Liver (tissue), 9 donors: Measurements from ENCODE around the gene SOX4. TPM values are rescaled to one million over a fixed set of nuclear protein-coding genes. Genes with fewer than 3 reads are reported as not detected.

Experiments used
- DNase-seq: peaks from one replicate; pipeline ENCODE4 v3.0.0-alpha.2; 2017; ENCODE audit warnings: low spot score
- H3K27ac ChIP-seq, 2 donors: one replicate each; pipeline ENCODE4 v1.7.0; 2013; ENCODE audit warnings: inconsistent platforms in 2 of 2, low read length in 2 of 2, control low read depth in 1 of 2, low read depth in 1 of 2, mild to moderate bottlenecking in 1 of 2
- H3K27me3 ChIP-seq, 4 donors: one replicate each; pipeline versions ENCODE4 v1.6.1 to v1.7.0; 2013; ENCODE audit warnings: low read length in 3 of 4, inconsistent platforms in 1 of 4, mild to moderate bottlenecking in 1 of 4, moderate library complexity in 1 of 4; ENCODE audit not compliant: control insufficient read depth in 4 of 4, insufficient read depth in 4 of 4
- H3K36me3 ChIP-seq, 4 donors: one replicate each; pipeline versions ENCODE4 v1.6.1 to v1.7.0; 2013; ENCODE audit warnings: low read length in 3 of 4, mild to moderate bottlenecking in 3 of 4, low read depth in 1 of 4, moderate library complexity in 1 of 4; ENCODE audit not compliant: control insufficient read depth in 4 of 4, insufficient read depth in 3 of 4
- H3K4me1 ChIP-seq, 4 donors: one replicate each; pipeline versions ENCODE4 v1.6.1 to v1.7.0; 2013; ENCODE audit warnings: low read length in 3 of 4, mild to moderate bottlenecking in 3 of 4, moderate library complexity in 1 of 4; ENCODE audit not compliant: control insufficient read depth in 4 of 4, insufficient read depth in 4 of 4
- H3K4me3 ChIP-seq, 3 donors: one replicate each; pipeline versions ENCODE4 v1.6.1 to v1.7.0; 2013; ENCODE audit warnings: low read length in 3 of 3, control low read depth in 1 of 3, low read depth in 1 of 3, mild to moderate bottlenecking in 1 of 3
- H3K9ac ChIP-seq, 2 donors: one replicate each; pipeline ENCODE4 v1.7.0; 2013; ENCODE audit warnings: low read length in 2 of 2, mild to moderate bottlenecking in 2 of 2, moderate library complexity in 2 of 2, control low read depth in 1 of 2, low read depth in 1 of 2
- H3K9me3 ChIP-seq, 4 donors: one replicate each; pipeline versions ENCODE4 v1.6.1 to v1.7.0; 2013; ENCODE audit warnings: low read length in 3 of 4; ENCODE audit not compliant: control insufficient read depth in 4 of 4
- CTCF ChIP-seq: fragments of 150-350 bp; IDR thresholded peaks from 2 replicates; pipeline ENCODE4 v1.5.1; 2017; ENCODE audit warnings: improper control_type of control experiment, low read depth, low read length; ENCODE audit not compliant: missing input control
- EGR1 ChIP-seq, 2 donors: IDR thresholded peaks; 2 replicates each; pipeline ENCODE4 v1.6.1; 2016 to 2018; ENCODE audit warnings: antibody characterized with exemption in 2 of 2, low read depth in 2 of 2
- FOXA1 ChIP-seq: IDR thresholded peaks from 2 replicates; pipeline ENCODE4 v1.6.1; 2016; ENCODE audit warnings: antibody characterized with exemption
- FOXA2 ChIP-seq: IDR thresholded peaks from 2 replicates; pipeline ENCODE4 v1.6.1; 2016; ENCODE audit warnings: antibody characterized with exemption
- GABPA ChIP-seq, 2 donors: IDR thresholded peaks in 1 of 2; conservative IDR thresholded peaks in 1 of 2; 2 replicates each; pipeline ENCODE4 v1.6.1; 2016; ENCODE audit warnings: antibody characterized with exemption in 2 of 2, mild to moderate bottlenecking in 1 of 2, moderate library complexity in 1 of 2
- HNF4A ChIP-seq, 2 donors: conservative IDR thresholded peaks; 2 replicates each; pipeline ENCODE4 v1.6.1; 2016; ENCODE audit warnings: antibody characterized with exemption in 2 of 2, mild to moderate bottlenecking in 2 of 2
- HNF4G ChIP-seq: IDR thresholded peaks from 2 replicates; pipeline ENCODE4 v1.6.1; 2016; ENCODE audit warnings: antibody characterized with exemption
- JUND ChIP-seq, 2 donors: IDR thresholded peaks; 2 replicates each; pipeline ENCODE4 v1.6.1; 2016; ENCODE audit warnings: antibody characterized with exemption in 2 of 2
- MAX ChIP-seq: IDR thresholded peaks from 2 replicates; pipeline ENCODE4 v1.6.1; 2016; ENCODE audit warnings: antibody characterized with exemption
- NR2F2 ChIP-seq: IDR thresholded peaks from 2 replicates; pipeline ENCODE4 v1.6.1; 2016; ENCODE audit warnings: antibody characterized with exemption
- RAD21 ChIP-seq, 2 donors: IDR thresholded peaks; 2 replicates each; pipeline ENCODE4 v1.6.1; 2016; ENCODE audit warnings: antibody characterized with exemption in 2 of 2, mild to moderate bottlenecking in 2 of 2
- RXRA ChIP-seq, 2 donors: IDR thresholded peaks; 2 replicates each; pipeline ENCODE4 v1.6.1; 2017 to 2018; ENCODE audit warnings: antibody characterized with exemption in 2 of 2, mild to moderate bottlenecking in 1 of 2
- SP1 ChIP-seq: IDR thresholded peaks from 2 replicates; pipeline ENCODE4 v1.6.1; 2018; ENCODE audit warnings: antibody characterized with exemption, mild to moderate bottlenecking
- TAF1 ChIP-seq: conservative IDR thresholded peaks from 2 replicates; pipeline ENCODE4 v1.6.1; 2016; ENCODE audit warnings: antibody characterized with exemption, mild to moderate bottlenecking
- YY1 ChIP-seq: IDR thresholded peaks from 2 replicates; pipeline ENCODE4 v1.6.1; 2016; ENCODE audit warnings: antibody characterized with exemption, mild to moderate bottlenecking
- ZBTB33 ChIP-seq: IDR thresholded peaks from 2 replicates; pipeline ENCODE4 v1.6.1; 2016; ENCODE audit warnings: antibody characterized with exemption
- WGBS: extraction: QIAGEN DNeasy Blood & Tissue Kit; methylation state at CpG from one replicate; pipeline ENCODE4 v1.1.7; 2013; 5-methylcytosine and 5-hydroxymethylcytosine counted together
- polyA plus RNA-seq, 2 donors: library from polyadenylated mRNA; stranded (reverse) in 1 of 2; unstranded in 1 of 2; fragments of 200-250 nt in 1 of 2; fragments of >200 nt in 1 of 2; fragmentation: Nextera tagmentation in 1 of 2; extraction: Ambion mirVana in 1 of 2; gene quantifications; one replicate each; pipeline versions ENCODE4 v1.2.1 to v1.2.3, GENCODE V29; 2013 to 2015
- total RNA-seq, 2 donors: library from RNA; depleted of rRNA; stranded (reverse); fragments of >200 nt; gene quantifications; one replicate each; pipeline ENCODE4 v1.2.3, GENCODE V29; 2014
- TF ChIP-seq, protein P1 (sequence below): IDR thresholded peaks from 2 replicates; pipeline ENCODE4 v1.6.1; 2016; ENCODE audit warnings: antibody characterized with exemption
- donor health status: healthy.
- donor health status: healthy.
- donor health status: healthy.
- donor health status: healthy.
- donor health status: healthy.

Gene SOX4
- total and polyA plus RNA-seq, 4 donors = 0.59 to 8.1 (median 0.95) TPM

- H3K4me1 ChIP-seq = no peaks in the 10 kb centered on the region
- WGBS = 91% methylated on average over 6 of the region's 6 CpGs
- H3K4me3 ChIP-seq = no peak overlapping the region
- H3K27ac ChIP-seq = no peak overlapping the region
- DNase-seq = no peak
- no peak for TF ChIP-seq TAF1
- TF ChIP-seq NR2F2 = no peak
- TF ChIP-seq MAX = no peak
- TF ChIP-seq RAD21 (IDR thresholded peaks at IDR 0.05) = no peak
- TF ChIP-seq ZBTB33 = no peak
- H3K9ac ChIP-seq = no peak overlapping the region
- no peaks in the 10 kb centered on the region for H3K27me3 ChIP-seq
- no peaks in the 10 kb centered on the region for H3K36me3 ChIP-seq
- no peaks in the 10 kb centered on the region for H3K9me3 ChIP-seq
Measured at GRCh38 chr6:21556511-21556910, 37.0 kb upstream of the SOX4 start.

- H3K9me3 ChIP-seq = no peaks in the 10 kb centered on the region
- 40% methylated on average over 5 of the region's 5 CpGs for WGBS
- no peak overlapping the region for H3K27ac ChIP-seq
- no peaks in the 10 kb centered on the region for H3K36me3 ChIP-seq
- H3K27me3 ChIP-seq = no peaks in the 10 kb centered on the region
- H3K4me3 ChIP-seq = no peak overlapping the region
- TF ChIP-seq EGR1 (IDR thresholded peaks at IDR 0.05; ENCODE audit: low read depth in 2 of 2) (no peak), RXRA (IDR thresholded peaks at IDR 0.05) (peak in 1 of 2 donors; percentile 48), FOXA1 (no peak), SP1 (peak; percentile 16), JUND (IDR thresholded peaks at IDR 0.05) (peak in 1 of 2 donors; percentile 59), FOXA2 (peak; percentile 62), RAD21 (IDR thresholded peaks at IDR 0.05) (no peak), CTCF (no peak), HNF4G (no peak), YY1 (no peak), MAX (no peak), ZBTB33 (no peak), HNF4A (conservative IDR thresholded peaks at IDR 0.05) (peak in 1 of 2 donors; percentile 8), GABPA (IDR thresholded peaks at IDR 0.05 in 1 of 2, conservative IDR thresholded peaks at IDR 0.05 in 1 of 2) (no peak), TAF1 (no peak)
- TF ChIP-seq, protein P1, sequence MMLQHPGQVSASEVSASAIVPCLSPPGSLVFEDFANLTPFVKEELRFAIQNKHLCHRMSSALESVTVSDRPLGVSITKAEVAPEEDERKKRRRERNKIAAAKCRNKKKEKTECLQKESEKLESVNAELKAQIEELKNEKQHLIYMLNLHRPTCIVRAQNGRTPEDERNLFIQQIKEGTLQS = peak; percentile 15
- no peak for DNase-seq
- H3K9ac ChIP-seq = no peak overlapping the region
- H3K4me1 ChIP-seq = no peaks in the 10 kb centered on the region
Measured at GRCh38 chr6:21556968-21557721, 36.4 kb upstream of the SOX4 start.
